Right atrium auricular region (tissue), 2 donors: ENCODE measurements around the gene NME1. TPM values are rescaled to one million over a fixed set of nuclear protein-coding genes. Genes with fewer than 3 reads are reported as not detected.

Experiments used
- DNase-seq: peaks from one replicate; pipeline ENCODE4 v3.0.0-alpha.2; 2019; ENCODE audit warnings: low spot score
- H3K27ac ChIP-seq, 2 donors: fragments of 200-600 bp; sonication (generic); 1 replicate in 1 of 2; 2 replicates in 1 of 2; pipeline ENCODE4 v1.5.1; 2016 to 2019
- H3K27me3 ChIP-seq, 2 donors: fragments of 200-600 bp; sonication (generic); one replicate each; pipeline versions ENCODE4 v1.5.1 to v1.6.0; 2017 to 2019
- H3K36me3 ChIP-seq: fragments of 200-600 bp; sonication (generic); one replicate; pipeline ENCODE4 v1.5.1; 2016
- H3K4me1 ChIP-seq, 2 donors: fragments of 200-600 bp; sonication (generic); one replicate each; pipeline versions ENCODE4 v1.5.1 to v1.6.0; 2017 to 2019
- H3K4me3 ChIP-seq, 2 donors: fragments of 200-600 bp; sonication (generic); 1 replicate in 1 of 2; 2 replicates in 1 of 2; pipeline ENCODE4 v1.5.1; 2017 to 2019; ENCODE audit warnings: mild to moderate bottlenecking in 1 of 2, moderate library complexity in 1 of 2
- H3K9me3 ChIP-seq, 2 donors: fragments of 200-600 bp; sonication (generic); one replicate each; pipeline ENCODE4 v1.5.1; 2019
- total RNA-seq, 2 donors: library from RNA; depleted of rRNA; stranded (reverse); fragments of >200 nt; gene quantifications; one replicate each; pipeline ENCODE4 v1.1.0, GENCODE V29; 2016
- TF ChIP-seq, protein P1 (sequence below), 2 donors: fragments of 200-600 bp; sonication (generic); IDR thresholded peaks; one replicate each; pipeline ENCODE4 v1.5.1; 2019; ENCODE audit warnings: antibody characterized with exemption in 2 of 2

The NME1 gene
- total RNA-seq, 2 donors from 2014 or later, result 12.4 to 22.9 TPM

DNA sequence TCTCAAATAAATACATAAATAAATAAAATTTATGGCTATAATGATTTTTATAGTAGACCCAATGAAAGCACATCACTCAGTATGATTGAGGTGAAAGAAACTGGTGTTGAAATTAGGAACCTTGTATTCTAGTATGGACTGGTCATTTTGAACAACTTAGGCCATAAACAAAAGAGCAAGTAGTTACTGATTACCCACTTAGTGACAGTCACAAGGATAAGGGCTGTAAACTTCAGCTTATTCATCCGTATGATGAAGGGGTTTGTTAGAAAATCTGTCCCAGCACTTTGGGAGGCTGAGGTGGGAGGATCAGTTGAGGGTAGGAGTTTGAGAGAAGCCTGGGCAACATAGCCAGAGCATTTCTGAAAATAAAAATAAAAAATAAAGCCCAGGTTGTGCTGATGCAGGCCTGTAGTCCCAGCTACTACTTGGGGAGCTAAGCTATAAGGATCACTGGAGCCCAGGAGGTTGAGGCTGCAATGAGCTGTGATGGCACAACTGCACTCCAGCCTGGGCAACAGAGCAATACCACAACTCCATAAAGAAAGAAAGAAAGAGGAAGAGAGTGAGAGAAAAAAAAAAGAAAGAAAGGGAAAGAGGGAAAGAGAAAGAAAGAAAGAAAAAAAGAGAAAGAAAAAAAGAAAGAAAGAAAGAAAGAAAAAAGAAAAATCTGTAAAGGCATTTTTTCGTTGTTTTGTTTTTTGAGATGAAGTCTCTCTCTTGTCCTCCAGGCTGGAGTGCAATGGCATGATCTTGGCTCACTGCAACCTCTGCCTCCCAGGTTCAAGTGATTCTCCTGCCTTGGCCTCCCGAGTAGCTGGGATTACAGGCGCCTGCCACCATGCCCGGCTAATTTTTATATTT, 28.5 kb upstream of the NME1 start:
- Histone ChIP-seq H3K4me1 (peaks cover 0 to 4% of the 10 kb centered on the region in 2 donors), H3K27me3 (no peaks in the 10 kb centered on the region), H3K27ac (no peak overlapping the region), H3K9me3 (no peaks in the 10 kb centered on the region), H3K4me3 (no peak overlapping the region), H3K36me3 (no peaks in the 10 kb centered on the region)
- TF ChIP-seq, protein P1, sequence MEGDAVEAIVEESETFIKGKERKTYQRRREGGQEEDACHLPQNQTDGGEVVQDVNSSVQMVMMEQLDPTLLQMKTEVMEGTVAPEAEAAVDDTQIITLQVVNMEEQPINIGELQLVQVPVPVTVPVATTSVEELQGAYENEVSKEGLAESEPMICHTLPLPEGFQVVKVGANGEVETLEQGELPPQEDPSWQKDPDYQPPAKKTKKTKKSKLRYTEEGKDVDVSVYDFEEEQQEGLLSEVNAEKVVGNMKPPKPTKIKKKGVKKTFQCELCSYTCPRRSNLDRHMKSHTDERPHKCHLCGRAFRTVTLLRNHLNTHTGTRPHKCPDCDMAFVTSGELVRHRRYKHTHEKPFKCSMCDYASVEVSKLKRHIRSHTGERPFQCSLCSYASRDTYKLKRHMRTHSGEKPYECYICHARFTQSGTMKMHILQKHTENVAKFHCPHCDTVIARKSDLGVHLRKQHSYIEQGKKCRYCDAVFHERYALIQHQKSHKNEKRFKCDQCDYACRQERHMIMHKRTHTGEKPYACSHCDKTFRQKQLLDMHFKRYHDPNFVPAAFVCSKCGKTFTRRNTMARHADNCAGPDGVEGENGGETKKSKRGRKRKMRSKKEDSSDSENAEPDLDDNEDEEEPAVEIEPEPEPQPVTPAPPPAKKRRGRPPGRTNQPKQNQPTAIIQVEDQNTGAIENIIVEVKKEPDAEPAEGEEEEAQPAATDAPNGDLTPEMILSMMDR (IDR thresholded peaks at IDR 0.05), result no peak
- no peak for DNase-seq

DNA sequence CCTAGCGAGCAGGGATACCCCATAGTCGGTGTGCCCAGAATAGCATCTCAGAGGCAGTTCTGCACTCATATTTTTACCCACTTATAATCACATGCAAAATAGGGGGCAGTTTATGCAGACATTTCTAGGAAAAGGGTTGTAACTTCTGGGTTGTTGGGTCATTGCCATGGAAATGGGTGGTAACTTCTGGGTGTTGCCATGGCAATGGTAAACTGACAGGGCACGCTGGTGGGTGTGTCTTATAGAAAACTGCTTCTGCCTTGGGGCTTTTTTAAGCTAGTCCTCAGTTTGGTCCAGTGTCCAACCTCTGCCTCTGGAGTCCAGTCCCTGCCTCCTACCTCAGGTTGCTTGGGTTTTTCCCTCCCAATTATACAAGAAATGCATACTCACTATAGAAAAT, 25.3 kb upstream of the NME1 start:
- TF ChIP-seq, protein P1 (IDR thresholded peaks at IDR 0.05), result no peak
- no peak overlapping the region for H3K27ac ChIP-seq
- DNase-seq, result peak; percentile 72

DNA sequence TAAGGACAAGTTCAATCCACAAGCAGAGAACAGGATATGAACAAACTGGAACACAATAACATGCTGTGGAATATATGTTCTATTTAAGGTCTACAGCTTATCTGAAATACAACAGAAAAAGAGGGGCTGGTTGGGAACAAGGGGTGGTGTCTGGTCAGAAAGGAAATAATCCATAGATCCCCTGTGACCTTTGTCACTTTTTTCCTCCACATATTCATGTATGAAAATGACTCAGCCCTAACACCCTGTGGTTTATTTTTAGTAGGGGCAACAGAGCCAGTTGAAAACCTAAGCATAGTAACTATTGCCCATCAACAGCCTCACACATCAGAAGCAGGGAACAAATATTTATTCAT, 20.4 kb upstream of the NME1 start:
- H3K4me3 ChIP-seq, result no peak overlapping the region
- peak overlapping the region; percentile 73 to 81 for H3K27ac ChIP-seq
- no peak for DNase-seq
- TF ChIP-seq, protein P1 (IDR thresholded peaks at IDR 0.05), result no peak
- H3K9me3 ChIP-seq, result no peaks in the 10 kb centered on the region
- H3K36me3 ChIP-seq, result no peaks in the 10 kb centered on the region
- no peaks in the 10 kb centered on the region for H3K27me3 ChIP-seq
- H3K4me1 ChIP-seq, result peaks cover 0 to 12% of the 10 kb centered on the region in 2 donors

More for the DNA sequence above, 25.3 kb upstream of the NME1 start:
- Histone ChIP-seq H3K4me1 (peaks cover 0 to 12% of the 10 kb centered on the region in 2 donors), H3K27me3 (no peaks in the 10 kb centered on the region), H3K4me3 (no peak overlapping the region), H3K9me3 (no peaks in the 10 kb centered on the region), H3K36me3 (no peaks in the 10 kb centered on the region)

DNA sequence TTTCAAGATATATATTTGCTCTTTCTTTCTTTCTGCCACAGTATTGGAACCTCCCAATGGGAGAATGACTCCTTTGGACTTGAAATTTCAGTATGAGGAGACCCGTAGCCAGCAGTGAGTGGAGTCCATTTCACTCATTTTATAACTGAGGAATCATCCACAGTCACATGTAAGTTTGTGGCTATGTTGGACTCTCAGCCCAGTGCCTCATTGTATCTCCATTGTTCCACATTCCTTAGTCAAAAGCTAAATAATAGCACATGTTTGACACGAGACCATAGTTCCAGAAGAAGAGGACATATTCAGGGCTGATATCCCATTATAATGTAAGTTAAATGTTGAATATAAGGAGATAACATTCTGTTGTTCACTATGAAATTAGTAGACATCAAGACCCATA, 20.0 kb upstream of the NME1 start:
- H3K27ac ChIP-seq, result peak overlapping the region; percentile 73 to 81
- no peaks in the 10 kb centered on the region for H3K9me3 ChIP-seq
- TF ChIP-seq, protein P1 (IDR thresholded peaks at IDR 0.05), result no peak

DNA sequence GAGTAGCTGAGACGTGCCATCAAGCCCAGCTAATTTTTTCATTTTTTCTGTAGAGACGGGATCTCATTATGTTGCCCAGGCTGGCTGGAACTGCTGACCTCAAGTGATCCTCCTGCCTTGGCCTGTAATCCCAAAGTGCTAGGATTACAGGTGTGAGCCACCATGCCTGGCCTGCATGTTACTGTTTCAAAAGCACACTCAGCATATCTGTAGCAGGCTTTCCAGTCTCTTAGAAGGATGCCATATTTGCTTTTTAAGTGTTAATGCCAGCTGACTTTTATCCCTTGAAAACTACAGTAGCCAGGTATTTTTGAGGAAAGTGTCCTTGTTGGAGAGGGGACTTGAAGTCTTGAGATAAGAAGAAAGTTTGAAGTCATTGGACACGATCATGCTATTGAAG, 17.4 kb upstream of the NME1 start:
- TF ChIP-seq, protein P1 (IDR thresholded peaks at IDR 0.05), result no peak
- no peaks in the 10 kb centered on the region for H3K36me3 ChIP-seq
- H3K27ac ChIP-seq, result no peak overlapping the region
- no peaks in the 10 kb centered on the region for H3K9me3 ChIP-seq
- H3K4me3 ChIP-seq, result no peak overlapping the region
- H3K27me3 ChIP-seq, result no peaks in the 10 kb centered on the region
- no peak for DNase-seq
- H3K4me1 ChIP-seq, result peaks cover 0 to 12% of the 10 kb centered on the region in 2 donors

More for the DNA sequence above, 20.0 kb upstream of the NME1 start:
- no peak overlapping the region for H3K4me3 ChIP-seq
- peaks cover 0 to 12% of the 10 kb centered on the region in 2 donors for H3K4me1 ChIP-seq
- no peaks in the 10 kb centered on the region for H3K36me3 ChIP-seq
- DNase-seq, result no peak
- no peaks in the 10 kb centered on the region for H3K27me3 ChIP-seq
